ENCODE data around the gene FLOT2.

GRCh38 chr17:28867276-28867675 is 30.3 kb downstream of the FLOT2 start:
- TF ChIP-seq HDGF (IDR thresholded peaks at IDR 0.05; ENCODE audit: borderline replicate concordance) (no peak), PKNOX1 (IDR thresholded peaks at IDR 0.05) (no peak)

Data from HEK293T (cell line).